ENCODE results near the gene PEX26. TPM values are rescaled to one million over a fixed set of nuclear protein-coding genes. Genes with fewer than 3 reads are reported as not detected.
A peak's percentile ranks its signal among the peaks of the same experiment; 100 is the strongest.

PEX26 gene
- total and polyA plus RNA-seq, 2 of the 13 experiments (the other 11 are each of a cell fraction or from before 2014, with no cell fraction given), result 10.6 to 25.1 TPM

DNA sequence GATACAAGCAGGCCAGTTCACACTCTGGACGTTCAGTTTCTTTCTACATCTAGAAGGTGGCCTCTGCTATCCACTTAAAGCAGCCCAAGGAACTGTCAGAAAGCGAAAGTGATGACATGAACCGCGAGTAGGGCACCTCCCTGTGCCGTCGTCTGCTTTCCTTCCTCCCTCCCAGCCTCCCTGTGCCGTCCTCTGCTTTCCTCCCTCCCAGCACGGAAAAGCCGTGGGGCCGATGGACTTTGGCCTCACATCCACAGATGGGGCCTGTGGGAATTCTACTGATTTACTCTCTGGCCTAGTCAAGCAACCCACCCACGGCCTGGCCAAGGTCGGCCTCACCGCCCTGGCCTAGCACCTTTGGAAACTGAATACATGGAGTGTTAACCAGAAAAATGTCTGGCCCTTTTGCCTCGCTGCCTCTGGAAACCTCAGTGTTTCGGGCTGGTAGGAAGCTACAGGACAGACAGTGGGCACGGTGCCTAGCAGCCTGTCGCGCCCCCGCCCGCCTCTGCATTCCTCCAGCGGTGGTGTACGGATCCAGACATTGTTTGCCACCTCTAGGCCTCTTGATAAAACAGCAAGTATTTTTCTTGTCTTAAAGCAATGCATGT, 14.2 kb downstream of the PEX26 start (continued):
- no peak for TF ChIP-seq ZNF30 (CRISPR knock-in tag; IDR thresholded peaks at IDR 0.05)
- peak; percentile 67; the same call in 1 of the 2 replicates for TF ChIP-seq SMAD3 (CRISPR knock-in tag; IDR thresholded peaks at IDR 0.05)
- TF ChIP-seq ZNF260 (CRISPR knock-in tag; IDR thresholded peaks at IDR 0.05; ENCODE audit: borderline replicate concordance, low read depth), result no peak
- peak; percentile 50; the same call in 1 of the 2 replicates for TF ChIP-seq ZNF543 (CRISPR knock-in tag; IDR thresholded peaks at IDR 0.05)
- peak; percentile 88; the same call in 1 of the 2 replicates for TF ChIP-seq GFI1 (CRISPR knock-in tag; IDR thresholded peaks at IDR 0.05; ENCODE audit: borderline replicate concordance)
- no peak for TF ChIP-seq ZNF724P (CRISPR knock-in tag; IDR thresholded peaks at IDR 0.05; ENCODE audit: borderline replicate concordance)
- no peak for TF ChIP-seq KLF11 (CRISPR knock-in tag; IDR thresholded peaks at IDR 0.05)
- peak; percentile 80 for TF ChIP-seq LCORL (IDR thresholded peaks at IDR 0.05)
- TF ChIP-seq LCORL (CRISPR knock-in tag; IDR thresholded peaks at IDR 0.05), result peak; percentile 73
- TF ChIP-seq, protein P1, sequence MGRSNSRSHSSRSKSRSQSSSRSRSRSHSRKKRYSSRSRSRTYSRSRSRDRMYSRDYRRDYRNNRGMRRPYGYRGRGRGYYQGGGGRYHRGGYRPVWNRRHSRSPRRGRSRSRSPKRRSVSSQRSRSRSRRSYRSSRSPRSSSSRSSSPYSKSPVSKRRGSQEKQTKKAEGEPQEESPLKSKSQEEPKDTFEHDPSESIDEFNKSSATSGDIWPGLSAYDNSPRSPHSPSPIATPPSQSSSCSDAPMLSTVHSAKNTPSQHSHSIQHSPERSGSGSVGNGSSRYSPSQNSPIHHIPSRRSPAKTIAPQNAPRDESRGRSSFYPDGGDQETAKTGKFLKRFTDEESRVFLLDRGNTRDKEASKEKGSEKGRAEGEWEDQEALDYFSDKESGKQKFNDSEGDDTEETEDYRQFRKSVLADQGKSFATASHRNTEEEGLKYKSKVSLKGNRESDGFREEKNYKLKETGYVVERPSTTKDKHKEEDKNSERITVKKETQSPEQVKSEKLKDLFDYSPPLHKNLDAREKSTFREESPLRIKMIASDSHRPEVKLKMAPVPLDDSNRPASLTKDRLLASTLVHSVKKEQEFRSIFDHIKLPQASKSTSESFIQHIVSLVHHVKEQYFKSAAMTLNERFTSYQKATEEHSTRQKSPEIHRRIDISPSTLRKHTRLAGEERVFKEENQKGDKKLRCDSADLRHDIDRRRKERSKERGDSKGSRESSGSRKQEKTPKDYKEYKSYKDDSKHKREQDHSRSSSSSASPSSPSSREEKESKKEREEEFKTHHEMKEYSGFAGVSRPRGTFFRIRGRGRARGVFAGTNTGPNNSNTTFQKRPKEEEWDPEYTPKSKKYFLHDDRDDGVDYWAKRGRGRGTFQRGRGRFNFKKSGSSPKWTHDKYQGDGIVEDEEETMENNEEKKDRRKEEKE (IDR thresholded peaks at IDR 0.05), result no peak
- no peak for TF ChIP-seq ZNF484 (CRISPR knock-in tag; IDR thresholded peaks at IDR 0.05; ENCODE audit: borderline replicate concordance, low read depth)
- TF ChIP-seq, protein P2, sequence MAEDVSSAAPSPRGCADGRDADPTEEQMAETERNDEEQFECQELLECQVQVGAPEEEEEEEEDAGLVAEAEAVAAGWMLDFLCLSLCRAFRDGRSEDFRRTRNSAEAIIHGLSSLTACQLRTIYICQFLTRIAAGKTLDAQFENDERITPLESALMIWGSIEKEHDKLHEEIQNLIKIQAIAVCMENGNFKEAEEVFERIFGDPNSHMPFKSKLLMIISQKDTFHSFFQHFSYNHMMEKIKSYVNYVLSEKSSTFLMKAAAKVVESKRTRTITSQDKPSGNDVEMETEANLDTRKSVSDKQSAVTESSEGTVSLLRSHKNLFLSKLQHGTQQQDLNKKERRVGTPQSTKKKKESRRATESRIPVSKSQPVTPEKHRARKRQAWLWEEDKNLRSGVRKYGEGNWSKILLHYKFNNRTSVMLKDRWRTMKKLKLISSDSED (CRISPR knock-in tag; IDR thresholded peaks at IDR 0.05), result no peak
- TF ChIP-seq, protein P3, sequence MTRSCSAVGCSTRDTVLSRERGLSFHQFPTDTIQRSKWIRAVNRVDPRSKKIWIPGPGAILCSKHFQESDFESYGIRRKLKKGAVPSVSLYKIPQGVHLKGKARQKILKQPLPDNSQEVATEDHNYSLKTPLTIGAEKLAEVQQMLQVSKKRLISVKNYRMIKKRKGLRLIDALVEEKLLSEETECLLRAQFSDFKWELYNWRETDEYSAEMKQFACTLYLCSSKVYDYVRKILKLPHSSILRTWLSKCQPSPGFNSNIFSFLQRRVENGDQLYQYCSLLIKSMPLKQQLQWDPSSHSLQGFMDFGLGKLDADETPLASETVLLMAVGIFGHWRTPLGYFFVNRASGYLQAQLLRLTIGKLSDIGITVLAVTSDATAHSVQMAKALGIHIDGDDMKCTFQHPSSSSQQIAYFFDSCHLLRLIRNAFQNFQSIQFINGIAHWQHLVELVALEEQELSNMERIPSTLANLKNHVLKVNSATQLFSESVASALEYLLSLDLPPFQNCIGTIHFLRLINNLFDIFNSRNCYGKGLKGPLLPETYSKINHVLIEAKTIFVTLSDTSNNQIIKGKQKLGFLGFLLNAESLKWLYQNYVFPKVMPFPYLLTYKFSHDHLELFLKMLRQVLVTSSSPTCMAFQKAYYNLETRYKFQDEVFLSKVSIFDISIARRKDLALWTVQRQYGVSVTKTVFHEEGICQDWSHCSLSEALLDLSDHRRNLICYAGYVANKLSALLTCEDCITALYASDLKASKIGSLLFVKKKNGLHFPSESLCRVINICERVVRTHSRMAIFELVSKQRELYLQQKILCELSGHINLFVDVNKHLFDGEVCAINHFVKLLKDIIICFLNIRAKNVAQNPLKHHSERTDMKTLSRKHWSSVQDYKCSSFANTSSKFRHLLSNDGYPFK (CRISPR knock-in tag; IDR thresholded peaks at IDR 0.05; ENCODE audit: borderline replicate concordance), result peak; percentile 89; the same call in 1 of the 2 replicates
- TF ChIP-seq KDM5B (CRISPR knock-in tag; IDR thresholded peaks at IDR 0.05; ENCODE audit: borderline replicate concordance), result peak; percentile 74
- peak; percentile 83 for TF ChIP-seq ERF (CRISPR knock-in tag; IDR thresholded peaks at IDR 0.05)
- no peak for TF ChIP-seq ZNF782 (CRISPR knock-in tag; IDR thresholded peaks at IDR 0.05; ENCODE audit: borderline replicate concordance)
